Mesenchymal stem cell (in vitro differentiated cells and primary cell): ENCODE measurements around the gene COBL.

Experiments
- DNase-seq: peaks from one replicate; pipeline ENCODE4 v3.0.0-alpha.2; 2013
- H2AFZ ChIP-seq: one replicate; pipeline ENCODE4 v1.6.1; 2013; ENCODE audit warnings: low read depth, mild to moderate bottlenecking, control low read depth, inconsistent platforms, low read length, moderate library complexity
- H2AK5ac ChIP-seq: 2 replicates; pipeline ENCODE4 v1.6.1; 2013; ENCODE audit warnings: low read length, moderate library complexity, mild to moderate bottlenecking, inconsistent platforms; ENCODE audit not compliant: severe bottlenecking
- H2BK120ac ChIP-seq: one replicate; pipeline ENCODE4 v1.6.1; 2013; ENCODE audit warnings: low read depth, mild to moderate bottlenecking, inconsistent platforms, low read length, moderate library complexity
- H2BK12ac ChIP-seq, 2 experiments: one replicate each; pipeline ENCODE4 v1.6.1; 2013; ENCODE audit warnings: inconsistent platforms in 2 of 2, low read length in 2 of 2, mild to moderate bottlenecking in 2 of 2, moderate library complexity in 2 of 2, control low read depth in 1 of 2
- H2BK15ac ChIP-seq: one replicate; pipeline ENCODE4 v1.6.1; 2013; ENCODE audit warnings: mild to moderate bottlenecking, low read depth, inconsistent platforms; ENCODE audit not compliant: poor library complexity, severe bottlenecking
- H2BK5ac ChIP-seq: 2 replicates; pipeline ENCODE4 v1.6.1; 2013; ENCODE audit warnings: low read depth, mild to moderate bottlenecking, low read length, control low read depth, inconsistent platforms; ENCODE audit not compliant: poor library complexity, severe bottlenecking
- H3K14ac ChIP-seq, 2 experiments: one replicate each; pipeline ENCODE4 v1.6.1; 2013; ENCODE audit warnings: inconsistent platforms in 2 of 2, low read length in 2 of 2, control low read depth in 1 of 2, mild to moderate bottlenecking in 1 of 2, moderate library complexity in 1 of 2
- H3K18ac ChIP-seq, 2 experiments: one replicate each; pipeline ENCODE4 v1.6.1; 2013; ENCODE audit warnings: inconsistent platforms in 2 of 2, low read length in 2 of 2, control low read depth in 1 of 2, low read depth in 1 of 2, mild to moderate bottlenecking in 1 of 2
- H3K23ac ChIP-seq, 2 experiments: one replicate each; pipeline ENCODE4 v1.6.1; 2013; ENCODE audit warnings: inconsistent platforms in 2 of 2, low read length in 2 of 2, mild to moderate bottlenecking in 2 of 2, moderate library complexity in 2 of 2, control low read depth in 1 of 2
- H3K27ac ChIP-seq: 2 replicates; pipeline ENCODE4 v1.5.1; 2013; ENCODE audit warnings: mild to moderate bottlenecking, moderate library complexity, low read length, control low read depth, inconsistent platforms; ENCODE audit not compliant: poor library complexity, severe bottlenecking
- H3K27me3 ChIP-seq, 2 experiments: 2 replicates each; pipeline versions ENCODE4 v1.6.1 to v1.7.0; 2013; ENCODE audit warnings: low read length in 2 of 2, mild to moderate bottlenecking in 2 of 2, moderate library complexity in 2 of 2, control low read depth in 1 of 2, inconsistent platforms in 1 of 2; ENCODE audit not compliant: control insufficient read depth in 1 of 2, insufficient read depth in 1 of 2
- H3K36me3 ChIP-seq, 2 experiments: 2 replicates each; pipeline versions ENCODE4 v1.6.1 to v1.7.0; 2013; ENCODE audit warnings: low read length in 2 of 2, control low read depth in 1 of 2, inconsistent platforms in 1 of 2, low read depth in 1 of 2, mild to moderate bottlenecking in 1 of 2; ENCODE audit not compliant: insufficient read depth in 2 of 2, control insufficient read depth in 1 of 2
- H3K4ac ChIP-seq, 2 experiments: one replicate each; pipeline ENCODE4 v1.6.1; 2013; ENCODE audit warnings: inconsistent platforms in 2 of 2, low read length in 2 of 2, mild to moderate bottlenecking in 2 of 2, moderate library complexity in 2 of 2, control low read depth in 1 of 2, low read depth in 1 of 2
- H3K4me1 ChIP-seq: 2 replicates; pipeline ENCODE4 v1.6.1; 2013; ENCODE audit warnings: low read depth, low read length, control low read depth; ENCODE audit not compliant: control insufficient read depth, insufficient read depth
- H3K4me2 ChIP-seq: 2 replicates; pipeline ENCODE4 v1.6.1; 2013; ENCODE audit warnings: low read length, mild to moderate bottlenecking, inconsistent platforms; ENCODE audit not compliant: poor library complexity, severe bottlenecking
- H3K4me3 ChIP-seq, 2 experiments: 2 replicates each; pipeline versions ENCODE4 v1.5.1 to v1.7.0; 2013; ENCODE audit warnings: low read length in 2 of 2, mild to moderate bottlenecking in 2 of 2, control low read depth in 1 of 2, low read depth in 1 of 2; ENCODE audit not compliant: insufficient read depth in 1 of 2
- H3K79me1 ChIP-seq: replicated peaks from 2 replicates; pipeline ENCODE4 v1.6.1; 2013; ENCODE audit warnings: mild to moderate bottlenecking, control low read depth, low read length, inconsistent platforms; ENCODE audit not compliant: poor library complexity, severe bottlenecking
- H3K9ac ChIP-seq: 2 replicates; pipeline ENCODE4 v1.7.0; 2013; ENCODE audit warnings: mild to moderate bottlenecking, low read length, moderate library complexity
- H3K9me3 ChIP-seq: 2 replicates; pipeline ENCODE4 v1.7.0; 2013; ENCODE audit warnings: mild to moderate bottlenecking, low read length; ENCODE audit not compliant: control insufficient read depth
- H4K8ac ChIP-seq: one replicate; pipeline ENCODE4 v1.6.1; 2013; ENCODE audit warnings: inconsistent platforms, mild to moderate bottlenecking, low read length, moderate library complexity
- H4K91ac ChIP-seq: one replicate; pipeline ENCODE4 v1.6.1; 2013; ENCODE audit warnings: mild to moderate bottlenecking, low read length, inconsistent platforms
- WGBS: methylation state at CpG from one replicate; pipeline ENCODE4 v1.1.7; 2013; ENCODE audit warnings: mixed read lengths; 5-methylcytosine and 5-hydroxymethylcytosine counted together

The COBL gene

GRCh38 chr7:50973814-50974213, 342.8 kb downstream of the COBL start:
- no peak overlapping the region for H2BK15ac ChIP-seq
- H3K79me1 ChIP-seq = no peaks in the 10 kb centered on the region
- no peak overlapping the region for H3K23ac ChIP-seq
- H3K27ac ChIP-seq = no peak overlapping the region
- H3K4ac ChIP-seq = no peak overlapping the region
- no peak overlapping the region for H4K91ac ChIP-seq
- H3K36me3 ChIP-seq = no peaks in the 10 kb centered on the region
- H2AFZ ChIP-seq = no peak overlapping the region
- no peak overlapping the region for H2BK5ac ChIP-seq
- no peak overlapping the region for H3K14ac ChIP-seq
- H3K9me3 ChIP-seq = peaks cover 21% of the 10 kb centered on the region
- H2BK12ac ChIP-seq = no peak overlapping the region
- no peaks in the 10 kb centered on the region for H3K27me3 ChIP-seq
- no peak overlapping the region for H3K9ac ChIP-seq
- H3K18ac ChIP-seq = no peak overlapping the region
- no peak overlapping the region for H3K4me3 ChIP-seq
- peaks cover 2% of the 10 kb centered on the region for H3K4me1 ChIP-seq
- no peak overlapping the region for H4K8ac ChIP-seq
- H3K4me2 ChIP-seq = no peak overlapping the region
- 90% methylated on average over 6 of the region's 6 CpGs for WGBS
- no peak for DNase-seq
- H2AK5ac ChIP-seq = no peak overlapping the region
- H2BK120ac ChIP-seq = no peak overlapping the region

GRCh38 chr7:50970092-50970491, 346.5 kb downstream of the COBL start:
- Histone ChIP-seq H3K23ac (no peak overlapping the region), H2BK15ac (no peak overlapping the region), H3K4me3 (no peak overlapping the region), H2BK5ac (no peak overlapping the region), H3K27ac (no peak overlapping the region), H4K91ac (no peak overlapping the region), H3K9ac (no peak overlapping the region), H2AFZ (no peak overlapping the region), H3K27me3 (no peaks in the 10 kb centered on the region), H3K4ac (no peak overlapping the region), H3K18ac (no peak overlapping the region), H3K36me3 (no peaks in the 10 kb centered on the region), H3K79me1 (no peaks in the 10 kb centered on the region), H3K4me2 (no peak overlapping the region), H3K14ac (no peak overlapping the region), H3K9me3 (peaks cover 9% of the 10 kb centered on the region), H4K8ac (no peak overlapping the region), H2BK12ac (no peak overlapping the region), H2BK120ac (no peak overlapping the region), H2AK5ac (no peak overlapping the region), H3K4me1 (peaks cover 2% of the 10 kb centered on the region)
- DNase-seq = no peak
- 57% methylated on average over 7 of the region's 7 CpGs for WGBS
